Testis (tissue), 3 donors: Measurements from ENCODE around the gene IZUMO4. TPM values are rescaled to one million over a fixed set of nuclear protein-coding genes. Genes with fewer than 3 reads are reported as not detected.
"Not testable (repeated sequence)": the region's sequence is repeated elsewhere in the genome, so short reads cannot be mapped to it uniquely, and the experiment has no call there.

Source experiments
- DNase-seq: peaks from one replicate; pipeline ENCODE4 v3.0.0-alpha.2; 2019
- H3K27ac ChIP-seq, 2 donors: fragments of 200-600 bp; sonication (generic); one replicate each; pipeline ENCODE4 v1.5.1; 2019
- H3K27me3 ChIP-seq: fragments of 200-600 bp; sonication (generic); one replicate; pipeline ENCODE4 v1.5.1; 2019
- H3K36me3 ChIP-seq: fragments of 200-600 bp; sonication (generic); one replicate; pipeline ENCODE4 v1.5.1; 2017; ENCODE audit warnings: low read depth; ENCODE audit errors: missing control alignments
- H3K4me1 ChIP-seq: fragments of 200-600 bp; sonication (generic); one replicate; pipeline ENCODE4 v1.5.1; 2019
- H3K4me3 ChIP-seq, 2 donors: fragments of 200-600 bp; sonication (generic); one replicate each; pipeline ENCODE4 v1.5.1; 2017 to 2019
- H3K9me3 ChIP-seq: fragments of 200-600 bp; sonication (generic); one replicate; pipeline ENCODE4 v1.5.1; 2017
- CTCF ChIP-seq, 3 experiments: fragments of 450-650 bp in 2 of 3; fragments of 200-600 bp in 1 of 3; sonication (generic) in 1 of 3; IDR thresholded peaks; one replicate each; pipeline ENCODE4 v1.5.1; 2016 to 2019; ENCODE audit warnings: antibody characterized with exemption in 3 of 3, mild to moderate bottlenecking in 2 of 3, moderate library complexity in 1 of 3
- POLR2A ChIP-seq: fragments of 450-650 bp; IDR thresholded peaks from one replicate; pipeline ENCODE4 v1.6.1; 2017; ENCODE audit warnings: antibody characterized with exemption, mild to moderate bottlenecking, moderate library complexity
- WGBS, 2 donors: methylation state at CpG; one replicate each; pipeline ENCODE4 v1.1.5; 2018; 5-methylcytosine and 5-hydroxymethylcytosine counted together
- intact Hi-C: fragments of 100-400 bp; cut with DNase I; formaldehyde crosslinking; loops from one replicate; pipeline ENCODE4 v1.15.1; 2023; ENCODE audit warnings: low total_unique reads
- polyA plus RNA-seq: library from polyadenylated mRNA; stranded (reverse); fragments of 350-450 nt; fragmentation: Illumina TruSeq; extraction: RNeasy Lipid Tissue Mini Kit (QIAGEN cat#74804); gene quantifications from one replicate; pipeline ENCODE4 v1.2.3, GENCODE V29; 2014; ENCODE audit warnings: low read depth, low replicate concordance; ENCODE audit not compliant: insufficient read depth
- total RNA-seq, 2 donors: library from RNA; depleted of rRNA; stranded (reverse); fragments of >200 nt; gene quantifications; one replicate each; pipeline ENCODE4 v1.2.3, GENCODE V29; 2016

The IZUMO4 gene
- total and polyA plus RNA-seq, 3 donors from 2014 or later, result 208 to 796 (median 276) TPM

GRCh38 chr19:2081873-2082810 lies 14.6 kb upstream of the IZUMO4 start:
- Histone ChIP-seq H3K27ac (no peak overlapping the region), H3K9me3 (no peaks in the 10 kb centered on the region), H3K27me3 (no peaks in the 10 kb centered on the region), H3K36me3 (no peaks in the 10 kb centered on the region), H3K4me3 (no peak overlapping the region), H3K4me1 (peaks cover 10% of the 10 kb centered on the region)
- DNase-seq, result no peak
- intact Hi-C loops, result no loop called here
- 89 to 91% methylated on average over 18 to 29 of the region's 30 CpGs for WGBS, 2 donors
- TF ChIP-seq POLR2A (no peak), CTCF (IDR thresholded peaks at IDR 0.05) (no peak)

GRCh38 chr19:2083174-2083854 lies 13.4 kb upstream of the IZUMO4 start:
- DNase-seq, result no peak

GRCh38 chr19:2084993-2085720 lies 11.6 kb upstream of the IZUMO4 start:
- peak overlapping the region in 1 of 2 donors; percentile 39 for H3K27ac ChIP-seq
- intact Hi-C loops, result no loop called here
- no peak for TF ChIP-seq CTCF (IDR thresholded peaks at IDR 0.05)
- TF ChIP-seq POLR2A, result no peak
- H3K36me3 ChIP-seq, result no peaks in the 10 kb centered on the region
- no peak overlapping the region for H3K4me3 ChIP-seq
- H3K27me3 ChIP-seq, result no peaks in the 10 kb centered on the region
- 74 to 77% methylated on average over 21 to 28 of the region's 28 CpGs for WGBS, 2 donors
- no peaks in the 10 kb centered on the region for H3K9me3 ChIP-seq
- DNase-seq, result peak; percentile 52
- peaks cover 13% of the 10 kb centered on the region for H3K4me1 ChIP-seq

More at GRCh38 chr19:2083174-2083854, 13.4 kb upstream of the IZUMO4 start:
- no peaks in the 10 kb centered on the region for H3K9me3 ChIP-seq
- H3K4me3 ChIP-seq, result no peak overlapping the region
- peaks cover 10% of the 10 kb centered on the region for H3K4me1 ChIP-seq
- no peaks in the 10 kb centered on the region for H3K27me3 ChIP-seq
- intact Hi-C loops, result no loop called here
- 66 to 71% methylated on average over 10 to 20 of the region's 20 CpGs for WGBS, 2 donors
- H3K27ac ChIP-seq, result no peak overlapping the region
- TF ChIP-seq CTCF (IDR thresholded peaks at IDR 0.05) (no peak), POLR2A (no peak)
- H3K36me3 ChIP-seq, result no peaks in the 10 kb centered on the region

- H3K4me3 ChIP-seq, H3K27ac ChIP-seq, H3K9me3 ChIP-seq, intact Hi-C loops, H3K36me3 ChIP-seq, H3K27me3 ChIP-seq, DNase-seq: not testable (repeated sequence)
- peaks cover 25% of the 10 kb centered on the region for H3K4me1 ChIP-seq
- 80 to 84% methylated on average over 13 of the region's 13 CpGs for WGBS, 2 donors
Measured at GRCh38 chr19:2086695-2087620, 9.8 kb upstream of the IZUMO4 start.
